HTR-8/SVneo (cell line): ENCODE data around the gene UBA3.

Source experiments
- DNase-seq: peaks from one replicate; pipeline ENCODE4 v3.0.0; 2011; ENCODE audit warnings: low spot score, mixed read lengths; ENCODE audit not compliant: insufficient read length
- FAIRE-seq: peaks from 2 replicates; lab custom pipeline; 2011; peaks lifted over from hg19 to GRCh38; lab: Jason Lieb, UNC

The UBA3 gene

GRCh38 chr3:69014022-69014580, 66.1 kb downstream of the UBA3 start:
- FAIRE-seq: no peak
- no peak for DNase-seq

- DNase-seq (peak; percentile 73), FAIRE-seq (peak; percentile 60)
Measured at GRCh38 chr3:69013253-69014021, 66.7 kb downstream of the UBA3 start, which contains the start of gene EOGT. Gene EOGT (minus strand): TSS chr3:69013684. CDS start chr3:69009846, 3,838 bp downstream.

DNA sequence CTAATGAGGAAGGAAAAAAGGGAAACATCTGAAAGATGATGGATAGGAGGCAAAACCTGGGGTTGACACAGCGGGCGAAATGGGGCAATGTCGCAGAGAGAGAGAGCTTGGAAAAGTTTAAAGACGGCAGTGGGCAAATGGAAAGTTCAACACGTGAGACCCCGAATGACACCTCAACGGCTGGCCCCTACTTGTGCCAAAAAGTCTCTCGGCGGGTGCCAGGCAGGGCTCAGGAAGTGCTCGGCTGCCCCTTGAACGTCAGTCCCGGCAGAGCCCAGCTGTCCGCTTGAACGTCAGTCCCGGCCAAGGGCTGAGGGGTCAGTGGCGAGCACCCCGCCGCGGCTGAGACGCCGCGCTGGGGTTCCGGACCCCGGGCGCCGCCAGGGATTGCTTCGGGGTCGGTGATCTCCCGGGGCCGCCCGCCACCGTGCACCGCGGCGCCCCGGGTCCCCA, 67.3 kb downstream of the UBA3 start:
- FAIRE-seq (no peak), DNase-seq (peak; percentile 67)

DNA sequence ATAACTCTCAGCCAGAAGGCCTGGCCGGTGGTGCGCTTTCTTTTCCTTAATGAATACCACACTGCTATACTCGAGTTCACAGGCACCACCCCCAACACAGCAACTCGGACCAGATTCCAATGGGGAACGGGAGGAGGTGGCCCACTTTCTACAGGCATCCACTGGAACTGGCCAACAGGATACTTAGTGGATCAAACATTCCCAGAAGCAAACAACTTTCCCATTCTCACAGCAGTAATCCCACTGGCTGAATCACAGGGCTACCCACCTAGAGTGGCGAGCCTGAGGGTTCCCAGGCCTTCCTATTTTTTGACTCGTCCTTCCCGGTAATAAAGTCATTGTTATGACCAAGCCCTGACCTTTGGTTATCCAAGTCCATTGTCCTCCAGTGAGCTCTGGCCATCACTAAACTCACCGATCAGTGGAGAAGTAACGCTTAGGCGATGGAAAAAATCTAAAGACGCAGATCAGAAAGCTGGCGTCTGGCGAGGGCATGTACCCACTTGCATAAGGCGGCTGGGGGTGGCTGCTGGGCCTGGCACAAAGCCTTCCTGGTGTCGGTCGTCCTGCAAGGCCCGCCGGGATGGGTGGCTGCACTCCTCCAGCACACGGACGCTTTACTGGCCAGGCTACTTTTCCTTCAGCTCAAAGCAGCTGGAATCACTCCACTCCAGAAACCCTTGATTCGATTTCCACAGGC, 67.9 kb downstream of the UBA3 start:
- peak; percentile 31 for FAIRE-seq
- no peak for DNase-seq

DNA sequence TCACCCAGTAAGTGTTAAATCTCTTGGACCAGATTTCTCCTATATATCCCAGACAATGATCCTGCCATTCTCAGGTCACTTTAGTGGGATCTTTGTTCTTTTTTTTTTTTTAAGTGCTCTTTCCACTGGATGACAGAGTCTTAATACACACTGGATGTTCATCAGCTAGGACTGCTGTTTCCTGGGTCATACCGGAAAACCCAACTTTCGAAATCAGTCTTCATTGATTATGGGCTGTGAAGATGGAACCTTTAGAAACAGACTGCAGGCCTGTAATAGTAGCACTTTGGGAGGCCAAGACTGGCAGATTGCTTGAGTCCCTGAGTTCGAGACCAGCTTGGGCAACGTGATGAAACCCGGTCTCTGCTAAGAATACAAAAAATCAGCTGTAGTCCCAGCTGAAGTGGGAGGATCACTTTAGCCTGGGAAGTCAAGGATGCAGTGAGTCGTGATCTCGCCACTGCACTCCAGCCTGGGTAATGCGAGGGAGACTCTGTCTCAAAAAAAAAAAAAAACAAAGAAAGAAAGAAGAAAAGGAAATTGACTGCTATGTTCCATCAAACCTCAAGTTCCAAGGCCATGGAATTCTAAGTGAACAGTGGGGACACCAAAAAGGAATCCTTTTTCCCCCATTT, 69.0 kb downstream of the UBA3 start:
- FAIRE-seq: no peak
- DNase-seq: no peak

GRCh38 chr3:69009559-69010410, 70.4 kb downstream of the UBA3 start:
- DNase-seq: no peak

GRCh38 chr3:69008980-69009379, 71.2 kb downstream of the UBA3 start:
- FAIRE-seq: no peak
- DNase-seq: no peak

More at GRCh38 chr3:69009559-69010410, 70.4 kb downstream of the UBA3 start:
- no peak for FAIRE-seq

- FAIRE-seq (no peak), DNase-seq (no peak)
Measured at GRCh38 chr3:69005791-69006482, 74.2 kb downstream of the UBA3 start.

- FAIRE-seq: no peak
- DNase-seq: no peak
Measured at GRCh38 chr3:69005071-69005790, 74.9 kb downstream of the UBA3 start.
